Measurements from ENCODE around the gene LYRM1. TPM values are rescaled to one million over a fixed set of nuclear protein-coding genes. Genes with fewer than 3 reads are reported as not detected.

LYRM1 gene
- total and polyA plus RNA-seq, 2 of the 8 experiments (the other 6 are each of a cell fraction or from before 2014, with no cell fraction given), result 11.6 to 13.4 TPM

DNA sequence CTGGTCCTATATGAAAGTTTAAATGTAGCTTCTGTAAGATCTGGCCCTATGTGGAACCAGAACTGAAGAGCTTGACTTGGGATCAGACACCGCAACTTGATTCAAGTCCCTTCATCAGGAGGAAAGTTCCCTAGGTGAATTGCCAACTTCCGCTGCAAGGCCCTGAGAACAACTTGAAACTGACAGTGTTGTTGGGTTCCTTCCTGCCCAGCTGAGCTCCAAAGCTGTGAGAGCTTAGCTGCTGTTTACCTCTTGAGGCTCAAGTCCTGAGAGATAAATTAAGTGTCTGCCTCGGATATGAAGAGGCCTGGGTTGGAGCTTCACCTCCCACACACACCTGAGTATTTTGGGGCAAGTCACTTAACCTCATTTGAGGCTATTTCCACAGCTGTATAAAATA lies 49.6 kb upstream of the LYRM1 start:
- Histone ChIP-seq H4K91ac (replicated peaks; ENCODE audit: insufficient read length, low read length) (no peak overlapping the region), H3K14ac (ENCODE audit: insufficient read length) (no peak overlapping the region), H3K27me3 (replicated peaks in 1 of 4; ENCODE audit: control insufficient read depth in 3 of 4, extremely low read depth in 1 of 4, insufficient read depth in 3 of 4, low read length in 3 of 4) (no peaks in the 10 kb centered on the region), H4K8ac (ENCODE audit: extremely low read depth, insufficient read depth, low read length) (no peak overlapping the region), H3K56ac (replicated peaks; ENCODE audit: insufficient read length, low read depth, low read length) (no peak overlapping the region), H3K4me3 (ENCODE audit: extremely low read depth in 1 of 4, insufficient read depth in 2 of 4, low read depth in 3 of 4, low read length in 4 of 4) (no peak overlapping the region), H3K4me2 (ENCODE audit: insufficient read depth in 1 of 2, low read depth in 2 of 2, low read length in 2 of 2) (no peak overlapping the region), H3K79me2 (ENCODE audit: control insufficient read depth in 1 of 2, insufficient read depth in 2 of 2, low read length in 2 of 2) (no peaks in the 10 kb centered on the region), H3K36me3 (ENCODE audit: control insufficient read depth in 2 of 4, insufficient read depth in 4 of 4, low read length in 3 of 4) (peaks cover 0 to 8% (median under 1%) of the 10 kb centered on the region in 4 experiments; a peak in 4 of 8 replicates), H3K9ac (replicated peaks in 1 of 4; ENCODE audit: extremely low read depth in 1 of 4, low read depth in 3 of 4, low read length in 3 of 4) (no peak overlapping the region), H2BK120ac (replicated peaks; ENCODE audit: low read depth, low read length) (no peak overlapping the region), H4K20me1 (replicated peaks in 1 of 2; ENCODE audit: control insufficient read depth in 1 of 2, insufficient read depth in 2 of 2, low read length in 2 of 2) (peaks cover 2% of the 10 kb centered on the region in 2 experiments), H4K5ac (ENCODE audit: insufficient read length, low read depth, low read length) (no peak overlapping the region), H2BK20ac (ENCODE audit: low read length) (no peak overlapping the region), H3K9me3 (ENCODE audit: insufficient read depth in 2 of 2, low read depth in 1 of 2, low read length in 1 of 2) (no peaks in the 10 kb centered on the region), H3K79me1 (ENCODE audit: low read depth, low read length) (no peaks in the 10 kb centered on the region), H3K23ac (ENCODE audit: insufficient read length) (no peak overlapping the region), H2AFZ (ENCODE audit: low read length) (no peak overlapping the region), H2AK5ac (ENCODE audit: low read depth, low read length) (no peak overlapping the region), H2BK12ac (ENCODE audit: low read depth, low read length) (no peak overlapping the region), H2BK5ac (ENCODE audit: low read depth, low read length) (no peak overlapping the region), H3K23me2 (ENCODE audit: low read depth, low read length) (no peaks in the 10 kb centered on the region), H2BK15ac (ENCODE audit: low read length) (no peak overlapping the region), H3K18ac (ENCODE audit: extremely low read depth, low read length) (no peak overlapping the region), H3K4me1 (replicated peaks in 1 of 4; ENCODE audit: control insufficient read depth in 3 of 4, insufficient read depth in 4 of 4, low read length in 3 of 4) (peaks cover 0 to 2% (median 0%) of the 10 kb centered on the region in 4 experiments; a peak in 1 of 7 replicates), H3K27ac (ENCODE audit: low read depth, low read length) (no peak overlapping the region), H3K4ac (replicated peaks; ENCODE audit: insufficient read length, low read depth, low read length) (no peak overlapping the region)
- POLR2A ChIA-PET (ENCODE audit: partially characterized antibody), result no interaction called here
- WGBS, 2 experiments (ENCODE audit: extremely low coverage in 1 of 2, insufficient coverage in 1 of 2, insufficient read length in 1 of 2, insufficient replicate concordance in 2 of 2, low coverage in 1 of 2, low lambda C conversion rate in 2 of 2, missing lambda C conversion rate in 1 of 2), result 90% methylated on average over 3 of the region's 3 CpGs; no CpG with 5 or more reads in 1 of the 2 experiments
- no peak for DNase-seq (ENCODE audit: low read depth in 1 of 2, low spot score in 2 of 2)
- no peak for TF ChIP-seq TAF7 (optimal IDR thresholded peaks at IDR 0.05; ENCODE audit: borderline replicate concordance, low read depth, low read length)
- TF ChIP-seq NRF1 (IDR thresholded peaks at IDR 0.05; ENCODE audit: low read depth, low read length), result no peak
- no peak for TF ChIP-seq CBX5 (IDR thresholded peaks at IDR 0.05; ENCODE audit: low read depth, low read length)
- TF ChIP-seq SP4 (IDR thresholded peaks at IDR 0.05; ENCODE audit: low read length), result no peak
- TF ChIP-seq NANOG (IDR thresholded peaks at IDR 0.05; ENCODE audit: insufficient read depth, low read depth, low read length, poor library complexity, severe bottlenecking), result no peak
- no peak for TF ChIP-seq SIX5 (IDR thresholded peaks at IDR 0.05; ENCODE audit: low read depth, low read length)
- no peak for TF ChIP-seq EGR1 (IDR thresholded peaks at IDR 0.05; ENCODE audit: borderline replicate concordance, low read depth, low read length)
- no peak for TF ChIP-seq RBBP5 (IDR thresholded peaks at IDR 0.05; ENCODE audit: borderline replicate concordance, low read depth, low read length)
- no peak for TF ChIP-seq CEBPB (IDR thresholded peaks at IDR 0.05; ENCODE audit: low read depth, low read length)
- TF ChIP-seq POU5F1 (IDR thresholded peaks at IDR 0.05; ENCODE audit: low read depth, low read length), result no peak
- no peak for TF ChIP-seq CBX8 (IDR thresholded peaks at IDR 0.05; ENCODE audit: borderline replicate concordance, low read depth, low read length)
- FAIRE-seq, result no peak
- CTCF ChIA-PET (ENCODE audit: partially characterized antibody), result interaction anchor here (0.7 to 9.6 kb wide), 35 partner anchors 11 to 455 kb away, joined by 3 to 125 read pairs (median 5); partner anchors contain the start of gene DNAH3
